Omental fat pad (tissue), 4 donors: ENCODE measurements around the gene PTMA. TPM values are rescaled to one million over a fixed set of nuclear protein-coding genes. Genes with fewer than 3 reads are reported as not detected.

Source experiments
- ATAC-seq: fragments of 150-250 bp; one replicate; pipeline ENCODE4 v1.9.1; 2016; ENCODE audit warnings: mild to moderate bottlenecking, moderate library complexity; ENCODE audit not compliant: low FRiP score
- DNase-seq: peaks from one replicate; pipeline ENCODE4 v3.0.0-alpha.2; 2019; ENCODE audit warnings: low spot score
- CTCF ChIP-seq, 3 donors: fragments of 450-650 bp; IDR thresholded peaks; one replicate each; pipeline ENCODE4 v1.5.1; 2016 to 2017; ENCODE audit warnings: antibody characterized with exemption in 3 of 3, mild to moderate bottlenecking in 3 of 3, moderate library complexity in 2 of 3
- total RNA-seq, 4 donors: library from RNA; depleted of rRNA; stranded (reverse); fragments of >200 nt; gene quantifications; one replicate each; pipeline ENCODE4 v1.1.0, GENCODE V29; 2016

Gene PTMA
- total RNA-seq, 4 donors from 2014 or later = 757 to 1,307 (median 926) TPM

DNA sequence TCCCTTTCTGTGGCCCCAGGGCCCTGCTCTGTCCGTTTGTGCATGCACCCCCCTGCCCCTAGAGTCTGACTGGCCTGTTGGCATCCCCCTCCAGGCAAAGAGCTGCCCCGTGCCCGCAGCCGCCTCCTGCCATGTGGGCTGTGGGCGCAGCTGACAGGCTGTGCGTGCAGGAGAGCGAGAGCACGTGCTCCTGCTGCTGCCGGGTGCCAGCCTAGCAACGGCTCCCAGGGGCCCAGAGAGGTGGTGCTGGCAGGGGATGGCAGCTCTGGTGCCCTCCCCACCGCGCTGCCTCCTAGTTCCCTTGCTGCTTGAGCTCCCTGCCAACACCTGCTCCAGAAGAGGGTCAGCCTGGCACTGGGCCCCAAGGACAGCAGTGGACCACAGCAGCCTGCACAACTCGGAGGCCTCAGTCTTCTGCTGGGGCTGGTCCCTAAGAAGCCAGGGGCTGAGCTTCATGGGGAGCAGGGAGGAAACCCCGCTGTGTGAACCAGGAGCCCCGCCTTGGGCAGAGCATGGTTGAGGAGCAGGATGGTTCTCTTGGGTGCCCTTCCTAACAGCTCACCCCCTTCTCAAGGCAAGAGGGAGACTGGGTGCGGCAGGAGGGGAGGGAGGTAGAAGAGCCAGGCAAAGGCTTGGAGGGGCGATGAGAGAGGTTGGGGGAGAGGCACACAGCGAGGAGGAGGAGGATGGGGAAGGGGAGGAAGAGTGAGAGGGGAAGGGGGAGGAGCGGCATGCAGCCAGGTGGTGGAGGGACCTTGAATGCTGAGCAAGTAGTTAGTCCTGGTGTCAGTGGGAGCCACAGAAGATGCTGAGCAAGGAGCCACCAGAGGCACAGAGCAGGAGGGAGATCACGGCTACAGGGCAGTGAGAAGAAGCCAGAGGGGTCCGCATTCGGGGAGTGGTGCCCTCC, 23.8 kb upstream of the PTMA start:
- no peak for TF ChIP-seq CTCF (IDR thresholded peaks at IDR 0.05)
- DNase-seq = no peak
- no peak for ATAC-seq

DNA sequence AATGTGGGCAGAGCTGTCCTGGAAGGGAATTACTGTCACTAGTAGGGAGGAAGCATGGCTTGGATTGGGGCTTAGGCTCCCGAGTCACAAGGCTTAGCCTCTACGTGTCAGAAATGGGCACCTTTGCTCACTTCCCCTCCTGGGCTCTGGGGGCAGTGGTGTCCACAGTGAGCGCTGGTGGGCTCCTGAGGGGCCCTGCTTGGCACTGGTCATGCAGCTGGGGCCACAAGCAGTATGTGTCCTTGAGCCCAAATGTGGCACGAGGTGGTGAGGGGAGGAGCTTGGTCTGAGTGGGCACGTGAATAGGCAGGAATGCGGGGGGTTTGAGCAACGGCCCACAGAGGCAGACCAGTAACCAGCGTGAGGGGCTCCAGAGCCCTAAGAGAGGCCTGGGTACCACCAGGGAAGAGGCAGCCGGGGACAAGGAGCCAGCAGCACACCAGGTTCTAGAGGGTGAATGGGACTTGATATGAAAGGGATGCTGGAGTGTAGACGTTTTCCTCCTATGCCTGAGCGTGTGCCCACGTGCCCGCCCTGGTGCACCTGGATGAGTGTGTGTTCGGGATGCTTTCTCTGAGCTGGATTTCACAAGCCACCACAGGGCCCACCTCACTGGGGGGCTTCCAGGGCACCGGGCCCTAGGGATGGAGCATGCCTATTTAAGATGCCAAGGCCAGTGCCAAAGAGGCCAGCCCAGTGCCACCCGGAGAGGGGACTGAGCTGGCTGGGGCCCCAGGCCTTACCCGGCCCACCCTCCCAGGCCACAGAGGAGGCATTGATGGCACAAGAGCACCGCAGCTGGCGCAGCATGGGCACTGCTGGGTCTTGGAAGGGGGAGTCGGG, 22.8 kb upstream of the PTMA start:
- ATAC-seq = no peak
- TF ChIP-seq CTCF (IDR thresholded peaks at IDR 0.05) = no peak
- no peak for DNase-seq

GRCh38 chr2:231686192-231687100, 21.9 kb upstream of the PTMA start:
- ATAC-seq = no peak
- no peak for TF ChIP-seq CTCF (IDR thresholded peaks at IDR 0.05)
- DNase-seq = no peak

DNA sequence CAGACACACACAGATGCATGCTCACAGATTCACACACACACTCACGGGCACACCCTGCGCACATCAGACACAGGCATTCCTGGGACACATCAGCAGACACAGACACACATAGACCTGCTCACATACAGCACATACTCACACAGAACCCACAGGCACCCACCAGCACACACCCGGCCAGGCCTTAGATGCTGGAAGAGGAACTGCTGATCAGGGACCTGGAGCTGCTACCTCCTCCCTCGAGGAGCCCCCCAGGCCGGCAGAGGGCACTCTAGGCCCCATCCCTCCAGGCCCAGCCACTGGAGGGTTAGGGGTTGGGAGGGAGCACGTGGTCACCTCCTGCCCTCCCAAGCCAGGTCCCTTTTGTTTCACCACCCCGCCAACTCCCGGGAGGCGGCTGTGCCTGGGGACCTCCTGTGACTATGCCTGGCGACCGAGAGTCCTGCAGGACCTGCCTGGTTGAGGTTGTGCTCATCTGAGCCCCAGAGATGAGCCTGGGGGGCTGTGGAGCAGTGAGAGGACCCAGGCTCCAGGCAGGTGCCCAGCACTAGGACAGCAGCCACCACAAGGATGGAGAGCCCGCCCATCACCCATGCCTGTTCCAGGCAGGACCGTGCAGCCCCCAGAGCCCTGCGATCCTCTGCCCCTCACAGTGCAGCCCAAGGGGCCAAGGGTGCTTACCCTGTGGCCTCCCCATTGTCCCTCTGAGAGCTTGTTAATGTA, 21.0 kb upstream of the PTMA start:
- peak; percentile 57 for ATAC-seq
- no peak for DNase-seq
- no peak for TF ChIP-seq CTCF (IDR thresholded peaks at IDR 0.05)

DNA sequence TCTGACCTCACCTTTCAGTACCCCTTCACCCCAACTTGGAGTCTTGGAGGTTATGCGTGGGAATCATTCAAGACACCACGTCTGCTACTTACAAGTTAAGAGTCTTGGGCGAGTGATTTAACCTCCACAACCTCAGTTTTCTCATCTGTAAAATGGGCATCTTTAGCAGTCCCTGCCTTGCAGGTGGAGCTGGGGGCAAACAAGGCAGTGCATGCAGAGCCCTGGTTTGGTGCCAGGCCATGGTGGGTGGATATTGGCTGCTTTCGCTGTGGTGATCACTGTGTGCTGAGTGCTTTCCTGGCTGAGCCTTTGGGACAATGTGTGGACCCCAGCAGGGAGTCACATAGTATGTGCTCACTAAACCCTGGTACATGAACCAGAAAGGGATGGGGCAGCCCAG, 20.4 kb upstream of the PTMA start:
- DNase-seq = no peak
- TF ChIP-seq CTCF (IDR thresholded peaks at IDR 0.05) = no peak
- no peak for ATAC-seq

DNA sequence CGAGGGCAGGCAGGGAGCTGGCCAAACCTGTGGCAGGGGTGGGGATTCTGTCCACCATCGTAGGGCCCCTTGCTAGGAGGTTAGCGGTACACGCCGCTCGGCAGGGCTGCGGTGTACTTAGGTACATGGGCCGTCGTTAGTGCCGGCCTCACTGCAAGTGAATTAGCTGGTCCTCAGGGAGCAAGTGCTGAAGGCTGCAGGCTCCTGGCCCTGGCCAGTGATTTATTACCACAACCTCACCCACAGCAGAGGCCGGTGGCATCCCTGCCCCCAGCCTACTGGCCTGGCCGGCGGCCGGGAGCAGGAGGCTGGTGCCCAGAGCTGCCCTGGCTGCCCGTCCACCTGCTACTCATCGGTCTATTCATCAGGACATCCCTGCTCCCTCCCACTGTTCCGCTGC, 19.6 kb upstream of the PTMA start:
- DNase-seq = no peak
- TF ChIP-seq CTCF (IDR thresholded peaks at IDR 0.05) = no peak
- no peak for ATAC-seq
